K562 (cell line): ENCODE data around the gene AP1S3. TPM values are rescaled to one million over a fixed set of nuclear protein-coding genes. Genes with fewer than 3 reads are reported as not detected.

ENCODE experiments used
- ATAC-seq: fragments of 200-7000 bp; cut with Tn5 transposase; 3 replicates; pipeline ENCODE4 v1.9.1; 2020; ENCODE audit warnings: moderate library complexity
- BruUV-seq: library from RNA; stranded (reverse); fragments of 400-500 nt; replicated peaks from 2 replicates; lab custom pipeline; 2021; lab: Mats Ljungman, UMichigan
- CTCF ChIA-PET: fragments of 300-600 bp; formaldehyde crosslinking; extraction: SDS; loops from one replicate; lab custom pipeline; 2021; ENCODE audit warnings: low intra/inter-chr PET ratio; lab: Yijun Ruan, JAX
- POLR2A ChIA-PET: fragments of 300-600, 350-650 bp; sonication (Branson Sonifier 250); formaldehyde crosslinking; extraction: SDS; loops from one replicate; lab custom pipeline; 2021; ENCODE audit warnings: antibody characterized with exemption, inconsistent platforms; lab: Yijun Ruan, JAX
- DNase-seq, 4 experiments: peaks; one replicate each; pipeline versions ENCODE4 v3.0.0 to v3.0.0-alpha.2; 2011 to 2018; ENCODE audit warnings: low spot score in 3 of 4, mixed read lengths in 3 of 4; ENCODE audit errors: extremely low read depth in 1 of 4
- FAIRE-seq: peaks from 2 replicates; lab custom pipeline; 2011; peaks lifted over from hg19 to GRCh38; lab: Jason Lieb, UNC
- H2AFZ ChIP-seq: 2 replicates; pipeline ENCODE4 v1.6.0; 2011; ENCODE audit warnings: low read depth, low read length, control low read depth, inconsistent platforms
- H3K27ac ChIP-seq: fragments of 200-600 bp; 3 replicates; pipeline ENCODE4 v1.8.0; 2011; ENCODE audit warnings: low read depth, mild to moderate bottlenecking, control low read depth, inconsistent platforms, low read length, moderate library complexity, mixed read lengths; ENCODE audit errors: extremely low read depth
- H3K27me3 ChIP-seq, 2 experiments: fragments of 300-600 bp in 1 of 2; 2 replicates in 1 of 2; 3 replicates in 1 of 2; pipeline versions ENCODE4 v1.6.0 to v1.8.0; 2011; ENCODE audit warnings: inconsistent platforms in 2 of 2, low read length in 2 of 2, mild to moderate bottlenecking in 1 of 2, mixed read lengths in 1 of 2, moderate library complexity in 1 of 2; ENCODE audit not compliant: control insufficient read depth in 2 of 2, insufficient read depth in 2 of 2
- H3K36me3 ChIP-seq: fragments of 300-600 bp; 3 replicates; pipeline ENCODE4 v1.8.0; 2011; ENCODE audit warnings: mild to moderate bottlenecking, low read length, inconsistent platforms; ENCODE audit not compliant: control insufficient read depth, insufficient read depth
- H3K4me1 ChIP-seq, 2 experiments: fragments of 200-600 bp in 1 of 2; replicated peaks in 1 of 2; 2 replicates in 1 of 2; 3 replicates in 1 of 2; pipeline versions ENCODE4 v1.5.1 to v1.8.0; 2011; ENCODE audit warnings: inconsistent platforms in 2 of 2, low read length in 2 of 2, mild to moderate bottlenecking in 1 of 2, mixed read lengths in 1 of 2, moderate library complexity in 1 of 2; ENCODE audit not compliant: control insufficient read depth in 2 of 2, insufficient read depth in 2 of 2
- H3K4me2 ChIP-seq: 2 replicates; pipeline ENCODE4 v1.6.1; 2011; ENCODE audit warnings: low read length, control low read depth, inconsistent platforms, mixed read lengths; ENCODE audit not compliant: insufficient read depth
- H3K4me3 ChIP-seq: fragments of 200-600 bp; sonication (generic), shearing (Covaris generic); 2 replicates; pipeline ENCODE4 v1.5.1; 2016; ENCODE audit warnings: control low read depth, inconsistent platforms
- H3K79me2 ChIP-seq: fragments of 200-600 bp; 3 replicates; pipeline ENCODE4 v1.8.0; 2011; ENCODE audit warnings: low read length, inconsistent platforms; ENCODE audit not compliant: control insufficient read depth, insufficient read depth
- H3K9ac ChIP-seq, 2 experiments: 2 replicates each; pipeline versions ENCODE4 v1.6.0 to v1.6.1; 2011; ENCODE audit warnings: low read depth in 2 of 2, low read length in 2 of 2, control low read depth in 1 of 2, inconsistent platforms in 1 of 2, mild to moderate bottlenecking in 1 of 2, mixed read lengths in 1 of 2; ENCODE audit not compliant: insufficient read depth in 1 of 2
- H3K9me1 ChIP-seq: one replicate; pipeline ENCODE4 v1.6.0; 2011; ENCODE audit warnings: inconsistent platforms, mild to moderate bottlenecking, low read length, moderate library complexity; ENCODE audit not compliant: control insufficient read depth, insufficient read depth
- H3K9me3 ChIP-seq: replicated peaks from 2 replicates; pipeline ENCODE4 v1.5.1; 2011; ENCODE audit warnings: low read depth, low read length, inconsistent platforms; ENCODE audit not compliant: control insufficient read depth, insufficient read depth
- H4K20me1 ChIP-seq: replicated peaks from 2 replicates; pipeline ENCODE4 v1.6.1; 2011; ENCODE audit warnings: low read length, inconsistent platforms, mixed read lengths; ENCODE audit not compliant: control insufficient read depth, insufficient read depth
- ASH1L ChIP-seq: fragments of 450-650 bp; IDR thresholded peaks from 2 replicates; pipeline ENCODE4 v1.6.1; 2018; ENCODE audit warnings: borderline replicate concordance, mild to moderate bottlenecking, low read depth; ENCODE audit not compliant: partially characterized antibody
- CREB3L1 ChIP-seq: fragments of 450-650 bp; IDR thresholded peaks from 2 replicates; pipeline ENCODE4 v1.6.1; 2014; ENCODE audit warnings: low read depth, mild to moderate bottlenecking, moderate library complexity, borderline replicate concordance
- SRSF7 ChIP-seq: fragments of 200-400 bp; formaldehyde crosslinking; optimal IDR thresholded peaks from 2 replicates; pipeline ENCODE3; 2017; ENCODE audit warnings: mild to moderate bottlenecking, low read depth, low read length
- SRSF9 ChIP-seq: fragments of 200-400 bp; formaldehyde crosslinking; IDR thresholded peaks from 2 replicates; pipeline ENCODE4 v1.6.1; 2017; ENCODE audit warnings: low read depth, low read length, borderline replicate concordance
- TEAD1 ChIP-seq, 2 experiments: fragments of 450-650 bp in 1 of 2; sonication (generic) in 1 of 2; formaldehyde crosslinking; IDR thresholded peaks; 2 replicates each; pipeline versions ENCODE4 v1.4.0 to v1.8.0; 2020 to 2022; ENCODE audit warnings: mild to moderate bottlenecking in 2 of 2, missing genetic modification reagents in 1 of 2
- TSC22D4 ChIP-seq: fragments of 450-650 bp; IDR thresholded peaks from 2 replicates; pipeline ENCODE4 v1.6.1; 2016; ENCODE audit warnings: missing genetic modification characterization, missing biosample characterization, control low read depth
- UBTF ChIP-seq, 2 experiments: IDR thresholded peaks; 2 replicates each; pipeline ENCODE4 v1.6.1; 2012; ENCODE audit warnings: improper control_type of control experiment in 2 of 2, low read depth in 2 of 2, low read length in 2 of 2, borderline replicate concordance in 1 of 2
- ZC3H4 ChIP-seq: sonication (generic); formaldehyde crosslinking; IDR thresholded peaks from 2 replicates; pipeline ENCODE4 v1.9.0; 2021; ENCODE audit warnings: missing genetic modification reagents, borderline replicate concordance
- ZKSCAN8 ChIP-seq: fragments of 200-800 bp; sonication (Bioruptor generic); IDR thresholded peaks from 2 replicates; pipeline ENCODE4 v1.6.1; 2016; ENCODE audit warnings: missing genetic modification characterization, missing compliant biosample characterization
- ZNF12 ChIP-seq: sonication (generic); formaldehyde crosslinking; IDR thresholded peaks from 2 replicates; pipeline ENCODE4 v1.4.0; 2020; ENCODE audit warnings: mild to moderate bottlenecking, missing genetic modification reagents
- ZNF507 ChIP-seq: conservative IDR thresholded peaks from 2 replicates; pipeline ENCODE4 v1.6.1; 2017; ENCODE audit warnings: missing genetic modification characterization, missing compliant biosample characterization
- WGBS: fragments of 100-300 bp; shearing (Covaris generic); methylation state at CpG from one replicate; pipeline ENCODE4 v1.1.6; 2016; ENCODE audit warnings: low coverage, mixed read lengths; ENCODE audit not compliant: insufficient coverage; ENCODE audit errors: missing lambda C conversion rate; 5-methylcytosine and 5-hydroxymethylcytosine counted together
- in situ Hi-C: fragments of 300-500 bp; cut with MboI; formaldehyde crosslinking; loops from 4 replicates; pipeline ENCODE4 v1.15.0; 2018; ENCODE audit warnings: inconsistent platforms, mixed read lengths
- intact Hi-C: fragments of 100-400 bp; cut with micrococcal nuclease; formaldehyde crosslinking; loops from 2 replicates; pipeline ENCODE4 v1.14.2; 2022
- polyA plus RNA-seq, 8 experiments: library from polyadenylated mRNA; depleted of rRNA in 4 of 8; stranded (reverse) in 5 of 8; unstranded in 3 of 8; fragments of >200 nt; fragmentation: Nextera tagmentation in 2 of 8; fragmentation: Illumina TruSeq in 1 of 8; extraction: Ambion mirVana in 2 of 8; extraction: Trizol in 1 of 8; gene quantifications; 2 replicates each; pipeline versions ENCODE4 v1.2.1 to v1.2.3, GENCODE V29; 2011 to 2014; ENCODE audit warnings: inconsistent platforms in 1 of 8, missing spikeins in 1 of 8
- total RNA-seq, 7 experiments: library from RNA; depleted of rRNA in 6 of 7; stranded (reverse); fragments of >200 nt in 6 of 7; fragmentation: Illumina TruSeq in 2 of 7; extraction: Trizol in 2 of 7; gene quantifications; 2 replicates each; pipeline versions ENCODE4 v1.2.1 to v1.2.3, GENCODE V29; 2011 to 2021; ENCODE audit warnings: low replicate concordance in 1 of 7

The AP1S3 gene
- total and polyA plus RNA-seq, 9 of the 15 experiments (the other 6 are each of a cell fraction or from before 2014, with no cell fraction given): 0.50 to 3.8 (median 2.1) TPM

- H3K4me2 ChIP-seq: no peak overlapping the region
- no peak for FAIRE-seq
- CTCF ChIA-PET: no interaction called here
- ATAC-seq: no peak
- TF ChIP-seq ZNF12 (CRISPR knock-in tag) (no peak), SRSF9 (no peak), CREB3L1 (no peak), TSC22D4 (tag) (no peak), SRSF7 (no peak), ASH1L (no peak), TEAD1 (CRISPR knock-in tag; IDR thresholded peaks at IDR 0.05) (no peak), ZC3H4 (CRISPR knock-in tag) (no peak), ZKSCAN8 (CRISPR knock-in tag) (no peak), ZNF507 (no peak), UBTF (IDR thresholded peaks at IDR 0.05; ENCODE audit: borderline replicate concordance in 1 of 2, low read depth in 2 of 2, low read length in 2 of 2) (no peak)
- H3K27ac ChIP-seq: no peak overlapping the region
- BruUV-seq: no TSS peak
- H3K4me1 ChIP-seq: no peaks in the 10 kb centered on the region
- POLR2A ChIA-PET: no interaction called here
- WGBS: 6% methylated on average over 4 of the region's 4 CpGs
- H3K36me3 ChIP-seq: no peaks in the 10 kb centered on the region
- DNase-seq: no peak
- H3K9me3 ChIP-seq: no peaks in the 10 kb centered on the region
- H3K4me3 ChIP-seq: no peak overlapping the region
- no peak overlapping the region for H3K9ac ChIP-seq
- no peaks in the 10 kb centered on the region for H3K9me1 ChIP-seq
- no peaks in the 10 kb centered on the region for H3K27me3 ChIP-seq
- no peaks in the 10 kb centered on the region for H3K79me2 ChIP-seq
- no peak overlapping the region for H2AFZ ChIP-seq
- no peaks in the 10 kb centered on the region for H4K20me1 ChIP-seq
- in situ Hi-C loops (no loop called here), intact Hi-C loops (no loop called here)
Measured at GRCh38 chr2:223753940-223754339, 83.4 kb downstream of the AP1S3 start.
